HL-60/S4 treated with retinoic acid at 250 ng/mL for 4 days and 3 days (cell line): Measurements from ENCODE around the gene COL26A1.

Experiments
- in situ Hi-C: fragments of 300-500 bp; cut with MboI; formaldehyde crosslinking; loops from 2 replicates; pipeline ENCODE4 v1.7.0; 2022; ENCODE audit warnings: low sequenced_read_pairs

Gene COL26A1

GRCh38 chr7:101531726-101532357, 169.2 kb downstream of the COL26A1 start:
- in situ Hi-C loops, result loop anchor here (25.0 kb wide), 1 partner anchor 855 kb away; the partner anchor contains the start of gene PRKRIP1

GRCh38 chr7:101532400-101533102, 169.9 kb downstream of the COL26A1 start:
- in situ Hi-C loops, result loop anchor here (25.0 kb wide), 1 partner anchor 855 kb away; the partner anchor contains the start of gene PRKRIP1

DNA sequence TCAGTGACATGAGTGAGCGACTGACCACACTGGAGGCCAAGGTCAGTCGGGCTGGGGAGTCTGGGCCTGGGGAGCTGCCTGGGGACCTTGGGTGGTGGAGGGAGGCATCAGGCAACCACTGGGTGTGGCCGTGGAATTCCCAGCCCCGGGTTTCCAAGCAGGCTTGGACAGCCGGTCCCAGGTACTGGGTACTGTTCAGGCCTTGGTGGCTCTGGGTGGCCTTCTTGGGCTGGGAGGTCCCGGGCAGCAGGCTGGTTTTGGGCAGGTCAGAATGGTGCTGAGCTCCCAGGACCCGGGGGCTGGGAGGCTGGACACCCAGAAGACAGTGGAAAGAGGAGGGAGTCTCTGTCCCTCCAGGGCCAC, 170.4 kb downstream of the COL26A1 start:
- in situ Hi-C loops, result loop anchor here (25.0 kb wide), 1 partner anchor 854 kb away; the partner anchor contains the start of gene PRKRIP1

- in situ Hi-C loops, result loop anchor here (25.0 kb wide), 1 partner anchor 853 kb away; the partner anchor contains the start of gene PRKRIP1
Measured at GRCh38 chr7:101534015-101534803, 171.5 kb downstream of the COL26A1 start.

DNA sequence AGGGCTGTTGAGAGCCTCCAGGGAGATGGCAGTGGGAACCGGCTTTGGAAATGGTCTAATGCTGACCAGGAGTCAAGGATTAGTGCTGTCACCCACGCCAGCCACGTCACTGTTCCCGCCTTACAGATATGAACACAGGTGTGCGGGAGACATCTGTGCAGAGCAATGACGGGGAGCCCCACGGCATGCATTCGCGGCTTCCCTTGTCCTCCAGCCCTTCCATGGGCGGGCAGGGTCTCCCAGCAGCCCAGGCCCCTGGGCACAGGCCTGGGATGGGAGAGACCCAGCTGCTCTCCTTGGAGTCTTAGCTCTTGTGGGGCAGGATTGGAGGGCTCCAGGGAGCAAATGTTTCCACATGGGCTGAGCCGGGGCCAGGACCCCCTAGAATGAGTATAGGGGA, 172.2 kb downstream of the COL26A1 start:
- in situ Hi-C loops, result loop anchor here (5.0 to 25.0 kb wide), 2 partner anchors 742 to 852 kb away; partner anchors contain the start of gene PRKRIP1

DNA sequence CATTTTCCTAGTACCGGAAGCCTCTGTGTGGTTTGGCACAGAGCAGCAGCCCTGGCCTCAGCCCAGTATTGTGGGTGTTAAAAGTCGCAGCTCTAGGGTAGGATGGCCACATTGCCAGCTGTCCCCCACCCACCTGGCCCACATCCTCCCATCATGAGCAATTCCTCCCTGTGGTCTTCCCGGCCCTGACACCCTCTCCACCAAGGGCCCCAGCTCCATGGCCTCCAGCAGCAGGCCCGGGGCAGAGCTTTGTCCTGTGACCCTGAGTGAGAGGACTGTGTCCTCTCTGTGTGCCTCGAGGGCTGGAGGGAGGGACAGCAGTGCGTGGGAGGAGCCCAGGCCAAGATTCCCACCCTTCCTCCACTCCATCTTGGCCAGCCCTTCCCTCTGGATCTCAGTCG, 172.7 kb downstream of the COL26A1 start:
- in situ Hi-C loops, result loop anchor here (5.0 to 25.0 kb wide), 2 partner anchors 742 to 852 kb away; partner anchors contain the start of gene PRKRIP1

DNA sequence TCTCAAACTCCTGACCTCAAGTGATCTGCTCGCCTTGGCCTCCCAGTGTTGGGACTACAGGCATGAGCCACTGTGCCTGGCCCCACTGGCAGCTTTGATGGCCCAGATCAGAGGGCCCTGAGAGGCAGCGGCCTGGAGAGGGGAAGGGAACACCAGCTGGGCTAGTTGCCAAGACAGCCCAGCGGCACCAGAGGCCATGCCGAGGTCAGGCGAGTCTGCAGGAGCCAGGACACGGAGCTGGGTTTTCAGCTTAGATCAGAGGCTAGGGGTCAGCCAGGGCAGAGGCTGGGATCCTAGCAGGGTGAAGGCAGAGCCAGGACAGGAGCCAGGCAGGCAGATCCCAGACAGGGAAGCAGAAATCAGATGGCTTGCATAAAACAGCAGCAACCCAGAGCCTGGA, 173.6 kb downstream of the COL26A1 start:
- in situ Hi-C loops, result loop anchor here (5.0 to 25.0 kb wide), 2 partner anchors 741 to 851 kb away; partner anchors contain the start of gene PRKRIP1

GRCh38 chr7:101536668-101537067, 174.0 kb downstream of the COL26A1 start:
- in situ Hi-C loops, result loop anchor here (5.0 to 25.0 kb wide), 2 partner anchors 741 to 851 kb away; partner anchors contain the start of gene PRKRIP1

DNA sequence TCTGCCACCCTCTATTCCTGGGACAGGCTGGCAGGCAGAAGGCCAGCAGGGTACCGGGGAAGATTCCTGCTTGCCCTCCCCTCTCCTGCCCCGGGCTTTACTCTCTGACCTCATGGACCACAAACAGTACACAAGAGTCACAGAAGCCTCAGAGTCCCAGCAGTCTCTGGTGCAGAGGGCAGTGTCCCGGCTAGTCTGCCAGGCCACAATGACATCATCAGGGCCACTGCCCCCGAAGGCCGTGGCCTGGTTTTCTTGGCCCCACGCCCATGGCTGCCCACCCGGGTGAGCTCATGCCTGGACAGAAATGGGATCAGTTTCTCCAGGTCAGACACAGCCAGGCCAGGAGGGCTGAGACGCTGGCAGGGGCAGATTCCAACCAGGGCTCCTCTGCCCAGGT, 174.5 kb downstream of the COL26A1 start:
- in situ Hi-C loops, result loop anchor here (5.0 to 25.0 kb wide), 2 partner anchors 740 to 850 kb away; partner anchors contain the start of gene PRKRIP1

- in situ Hi-C loops, result loop anchor here (5.0 to 25.0 kb wide), 2 partner anchors 739 to 849 kb away; partner anchors contain the start of gene PRKRIP1
Measured at GRCh38 chr7:101537935-101538595, 175.4 kb downstream of the COL26A1 start.

GRCh38 chr7:101538596-101539459, 176.2 kb downstream of the COL26A1 start:
- in situ Hi-C loops, result loop anchor here (5.0 to 25.0 kb wide), 2 partner anchors 738 to 848 kb away; partner anchors contain the start of gene PRKRIP1

DNA sequence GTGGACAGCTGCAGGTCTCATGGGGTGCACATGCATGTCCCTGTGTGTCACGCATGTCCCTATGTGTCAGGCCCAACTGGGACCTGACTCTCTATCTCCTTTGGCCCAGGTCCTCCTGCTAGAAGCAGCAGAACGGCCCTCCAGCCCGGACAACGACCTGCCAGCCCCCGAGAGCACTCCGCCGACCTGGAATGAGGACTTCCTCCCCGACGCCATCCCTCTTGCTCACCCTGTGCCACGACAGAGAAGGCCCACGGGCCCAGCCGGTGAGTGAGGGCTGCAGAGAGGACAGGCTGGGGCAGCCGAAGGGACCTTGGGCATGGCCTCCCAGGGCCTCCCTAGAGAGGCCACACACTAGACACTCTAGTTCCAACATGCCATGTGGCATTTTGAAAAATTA, 177.1 kb downstream of the COL26A1 start:
- in situ Hi-C loops, result loop anchor here (5.0 to 25.0 kb wide), 2 partner anchors 738 to 848 kb away; partner anchors contain the start of gene PRKRIP1

DNA sequence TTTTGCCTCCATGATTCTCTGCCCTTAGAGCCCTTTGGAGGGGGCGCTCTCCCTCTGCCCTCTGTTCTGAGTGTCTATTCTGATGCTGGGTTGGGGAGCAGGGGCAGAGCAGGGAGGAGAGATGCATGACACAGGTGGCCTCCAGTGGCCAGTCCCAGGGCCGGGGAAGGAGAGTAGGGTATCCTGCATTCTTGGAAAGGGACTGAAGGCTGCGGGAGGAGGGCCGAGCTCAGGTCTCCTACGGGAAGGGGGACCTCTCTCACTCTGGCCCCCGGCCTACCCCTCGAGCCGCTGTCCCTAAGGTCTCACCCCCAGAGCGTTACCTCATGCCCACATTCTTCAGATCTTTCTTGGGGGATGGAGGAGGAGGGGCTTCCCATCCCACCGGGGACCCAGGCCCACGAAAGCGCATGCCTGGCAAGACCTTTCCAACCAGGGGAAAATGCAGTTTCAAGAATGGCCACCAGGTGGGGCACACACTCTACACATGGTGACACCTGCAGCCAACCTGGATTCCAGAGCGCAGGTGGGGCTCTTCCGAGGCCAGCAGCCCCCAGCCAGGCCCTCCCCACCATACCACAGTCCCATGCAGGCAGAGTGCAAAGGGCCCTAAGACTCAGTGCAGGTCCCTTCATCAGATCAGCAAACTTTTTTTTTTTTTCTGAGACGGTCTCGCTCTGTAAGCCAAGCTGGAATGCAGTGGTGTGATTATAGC, 180.0 kb downstream of the COL26A1 start:
- in situ Hi-C loops, result loop anchor here (25.0 kb wide), 1 partner anchor 845 kb away; the partner anchor contains the start of gene PRKRIP1

DNA sequence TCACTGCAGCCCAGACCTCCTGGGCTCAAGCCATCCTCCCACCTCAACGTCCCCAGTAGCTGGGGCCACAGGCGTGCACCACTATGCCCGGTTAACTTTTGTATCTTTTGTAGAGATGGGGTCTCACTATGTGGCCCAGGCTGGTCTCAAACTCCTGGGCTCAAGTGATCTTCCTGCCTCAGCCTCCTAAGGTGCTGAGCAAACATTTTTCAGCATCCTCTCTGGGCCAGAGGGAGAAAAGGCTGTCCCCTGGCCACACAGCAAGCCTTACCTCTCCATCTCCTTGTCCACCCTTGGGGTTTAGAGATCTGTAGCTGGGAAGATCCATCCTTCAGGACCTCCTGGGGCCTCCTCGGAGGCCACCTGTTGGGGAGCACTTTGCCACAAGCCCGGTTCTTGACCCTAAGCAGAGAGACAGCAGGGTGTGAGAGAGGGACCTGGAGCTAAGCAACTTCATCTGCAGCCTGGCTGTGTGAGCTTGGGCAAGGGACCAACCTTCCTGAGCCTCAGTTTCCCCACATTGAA, 180.6 kb downstream of the COL26A1 start:
- in situ Hi-C loops, result loop anchor here (25.0 kb wide), 1 partner anchor 844 kb away; the partner anchor contains the start of gene PRKRIP1

- in situ Hi-C loops, result loop anchor here (25.0 kb wide), 1 partner anchor 843 kb away; the partner anchor contains the start of gene PRKRIP1
Measured at GRCh38 chr7:101543846-101544245, 181.2 kb downstream of the COL26A1 start.

GRCh38 chr7:101545441-101546190, 182.9 kb downstream of the COL26A1 start:
- in situ Hi-C loops, result loop anchor here (25.0 kb wide), 1 partner anchor 842 kb away; the partner anchor contains the start of gene PRKRIP1

DNA sequence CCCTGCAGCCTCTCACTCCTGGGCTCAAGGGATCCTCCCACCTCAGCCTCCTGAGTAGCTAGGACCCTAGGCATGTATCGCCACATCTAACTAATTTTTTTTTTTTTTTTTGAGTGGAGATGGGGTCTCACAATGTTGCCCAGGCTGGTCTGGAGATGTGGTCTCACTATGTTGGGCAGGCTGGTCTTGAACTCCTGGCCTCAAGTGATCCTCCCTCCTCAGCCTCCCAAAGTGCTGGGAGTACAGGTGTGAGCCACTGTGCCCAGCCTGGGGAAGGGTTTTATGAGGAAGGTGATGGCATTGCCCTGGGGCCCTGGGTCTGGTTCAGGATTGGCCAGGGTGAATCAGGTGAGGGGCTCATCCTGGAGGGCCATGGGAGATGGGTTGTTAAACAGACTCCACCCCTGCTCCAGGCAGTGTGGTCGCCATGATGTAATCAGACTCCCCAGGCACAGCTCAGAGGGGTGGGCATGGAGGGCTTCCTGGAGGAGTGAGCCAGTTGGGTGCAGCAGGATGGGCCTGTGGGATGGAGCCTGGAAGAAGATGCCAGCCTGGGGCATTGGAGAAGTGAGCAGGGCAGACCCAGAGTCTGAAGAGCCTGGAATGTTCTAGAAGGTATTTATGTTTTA, 183.7 kb downstream of the COL26A1 start:
- in situ Hi-C loops, result loop anchor here (25.0 kb wide), 1 partner anchor 841 kb away; the partner anchor contains the start of gene PRKRIP1
